Hematopoietic multipotent progenitor cell treated with erythropoietin and hydrocortisone succinate and interleukin-3 and kit ligand, for 8 days (in vitro differentiated cells): ENCODE measurements around the gene ZDHHC16.
A peak's percentile ranks its signal among the peaks of the same experiment; 100 is the strongest.

Experiments
- DNase-seq: peaks from one replicate; pipeline ENCODE4 v3.0.0-alpha.2; 2015

ZDHHC16 gene

DNA sequence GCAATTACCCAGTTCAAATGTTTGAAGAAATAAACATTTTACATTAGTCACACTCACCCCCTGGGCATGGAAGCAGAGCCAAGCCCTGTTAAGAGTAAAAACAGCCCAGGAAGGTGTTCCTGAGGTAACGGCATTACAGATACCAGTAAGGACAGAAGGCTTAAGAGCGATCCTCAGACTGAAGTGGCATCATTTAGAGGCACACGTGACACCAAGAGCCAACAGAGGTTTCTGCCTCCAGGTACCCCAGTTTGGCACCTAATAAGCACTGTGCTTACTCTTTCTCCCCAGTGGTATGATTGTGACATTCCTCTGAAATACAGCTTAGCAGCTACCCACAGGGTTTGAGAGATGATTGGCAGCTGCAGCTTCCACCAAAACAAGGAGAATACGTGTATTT, 35.1 kb downstream of the ZDHHC16 start:
- no peak for DNase-seq

DNA sequence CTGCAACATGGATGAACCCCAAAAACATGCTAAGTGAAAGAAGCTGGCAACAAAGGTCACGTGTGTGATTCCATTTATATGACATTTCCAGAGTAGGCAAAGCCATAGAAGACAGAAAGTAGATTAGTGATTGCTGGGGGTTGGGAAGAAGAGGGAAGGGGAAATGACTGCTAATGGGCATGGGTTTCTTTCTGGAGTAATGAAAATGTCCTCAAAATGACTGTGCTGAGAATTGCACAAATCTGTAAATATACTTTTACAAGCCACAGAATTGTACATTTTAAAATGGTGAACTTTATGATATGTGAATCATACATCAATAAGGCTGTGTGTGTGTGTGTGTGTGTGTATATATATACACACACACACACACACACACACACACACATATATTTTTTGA, 36.4 kb downstream of the ZDHHC16 start:
- DNase-seq = no peak

DNA sequence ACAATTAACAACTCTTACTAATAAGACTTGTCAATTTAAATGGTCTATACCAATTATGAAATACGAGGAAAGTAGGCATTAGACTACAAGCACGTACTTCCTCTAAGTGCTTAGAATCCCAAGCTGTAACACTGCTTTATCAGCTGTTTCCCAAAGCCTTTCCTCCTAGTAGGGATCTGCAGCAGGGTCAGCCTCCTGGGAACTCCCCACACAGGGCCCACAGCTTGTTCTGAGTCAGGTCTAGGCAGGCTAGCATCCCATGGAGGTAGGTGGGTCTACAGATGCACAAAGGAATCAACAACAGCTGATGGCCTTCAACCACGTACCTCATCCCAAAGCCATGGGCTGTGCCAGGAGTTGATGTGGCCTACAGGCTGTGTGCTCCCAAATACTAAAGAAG, 37.5 kb downstream of the ZDHHC16 start:
- DNase-seq = no peak

DNA sequence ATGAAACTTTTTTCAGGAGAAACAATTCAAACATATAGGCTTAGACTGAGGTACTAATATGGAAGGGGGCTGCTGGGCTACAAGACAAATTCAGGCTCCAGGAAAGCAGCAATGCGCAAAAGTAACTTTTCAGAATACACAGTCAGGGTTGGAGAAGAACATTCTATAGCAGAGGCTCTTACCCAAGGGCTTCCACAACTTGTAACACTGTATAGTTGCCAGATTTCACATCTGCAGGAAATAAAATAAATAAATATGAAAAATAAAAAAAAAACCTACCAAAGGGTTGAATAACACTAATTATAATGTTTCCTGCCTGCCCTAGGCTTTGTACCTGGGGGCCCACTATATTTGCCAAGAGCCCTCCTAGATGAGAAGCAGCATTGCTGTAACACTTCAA, 37.9 kb downstream of the ZDHHC16 start:
- DNase-seq = no peak

DNA sequence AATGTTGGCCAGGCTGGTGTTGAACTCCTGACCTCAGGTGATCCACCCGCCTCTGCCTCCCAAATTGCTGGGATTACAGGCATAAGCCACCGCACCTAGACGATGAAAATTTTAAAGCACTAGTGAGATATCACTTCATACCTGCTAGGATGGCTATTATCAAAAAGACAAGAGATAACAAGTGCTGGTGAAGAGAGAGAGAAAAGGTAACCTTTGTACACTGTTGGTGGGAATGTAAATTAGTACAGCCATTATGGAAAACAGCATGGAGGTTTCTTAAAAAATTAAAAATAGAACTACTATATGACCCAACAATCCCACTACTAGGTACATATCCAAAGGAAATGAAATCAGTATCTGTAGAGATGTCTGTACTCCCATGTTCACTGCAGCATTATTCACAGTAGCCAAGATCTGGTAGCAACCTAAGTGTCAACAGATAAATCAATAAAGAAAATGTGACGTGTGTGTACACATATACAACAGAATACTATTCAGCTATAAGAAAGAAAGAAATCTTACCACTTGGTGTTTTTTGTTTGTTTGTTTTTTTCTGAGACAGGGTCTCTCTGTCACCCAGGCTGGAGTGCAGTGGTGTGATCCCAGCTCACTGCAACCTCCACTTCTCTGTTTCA, 39.8 kb downstream of the ZDHHC16 start:
- DNase-seq = no peak

DNA sequence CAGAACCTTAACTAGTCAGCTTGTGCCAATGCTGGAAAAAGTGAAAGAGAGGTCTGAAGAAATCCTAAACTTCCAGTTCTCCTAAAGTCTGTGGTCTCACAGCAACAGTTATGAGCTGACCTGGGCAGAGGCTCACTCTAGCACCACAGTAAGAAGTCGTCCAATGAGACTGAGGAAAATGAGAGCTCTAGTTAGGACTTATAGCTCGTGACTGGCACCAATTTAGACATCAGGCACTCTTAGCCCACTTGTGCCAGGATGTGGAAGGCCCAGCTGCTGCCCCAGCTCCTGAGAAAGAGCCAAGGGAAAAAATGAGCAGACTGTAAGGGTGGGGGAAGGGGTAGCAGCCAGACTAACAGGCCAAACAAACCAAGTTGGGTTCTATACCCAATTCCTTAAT, 44.6 kb downstream of the ZDHHC16 start:
- DNase-seq = no peak

DNA sequence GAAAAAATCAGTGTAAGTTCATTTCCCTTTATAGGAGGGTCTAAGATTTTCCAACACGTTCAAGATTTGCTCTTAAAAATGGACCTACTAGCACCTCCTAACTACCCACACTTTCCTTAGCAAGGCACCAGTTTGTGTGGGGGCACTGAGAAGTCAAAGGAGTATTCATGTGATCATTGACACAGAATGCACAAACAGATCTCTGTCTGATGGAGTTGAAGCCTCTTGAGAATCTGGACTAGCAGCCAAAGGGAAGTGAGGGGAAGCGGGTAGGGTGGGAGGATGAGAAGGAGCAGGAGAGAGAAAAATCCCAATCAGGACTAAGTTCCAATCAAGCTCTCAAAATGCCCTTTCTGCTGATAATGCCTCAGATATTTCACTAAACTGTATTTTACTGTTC, 48.2 kb downstream of the ZDHHC16 start:
- no peak for DNase-seq

DNA sequence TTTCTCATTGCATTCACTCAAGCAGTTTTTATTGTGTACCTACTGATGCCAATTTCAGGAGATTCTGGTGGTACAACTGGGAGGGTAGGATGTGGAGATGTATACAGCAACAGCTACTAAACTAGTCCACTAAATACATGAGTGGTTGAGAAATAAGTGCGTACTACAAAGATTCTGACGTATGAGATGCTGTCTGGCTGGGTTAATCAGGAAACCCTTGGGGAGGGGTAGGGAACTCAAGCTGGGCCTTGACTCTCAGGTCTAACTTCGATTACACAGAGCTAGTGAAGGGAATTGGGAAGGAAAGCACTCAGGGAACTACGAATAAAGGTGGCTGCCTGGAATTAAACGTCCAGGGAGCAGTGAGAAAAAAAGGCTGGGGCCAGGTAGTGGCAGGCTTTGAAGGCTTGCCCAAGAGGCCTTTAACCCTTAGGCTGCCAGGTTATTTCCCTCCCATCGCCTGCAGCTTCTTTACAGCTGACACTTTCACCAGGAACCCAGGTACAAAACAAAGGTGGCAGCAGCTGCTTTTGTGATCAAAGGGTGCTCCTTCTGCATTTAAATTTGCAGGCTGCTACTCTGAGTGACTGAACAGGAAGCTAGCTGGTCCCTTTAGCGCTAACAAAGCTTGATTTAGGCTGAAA, 49.0 kb downstream of the ZDHHC16 start:
- no peak for DNase-seq

DNA sequence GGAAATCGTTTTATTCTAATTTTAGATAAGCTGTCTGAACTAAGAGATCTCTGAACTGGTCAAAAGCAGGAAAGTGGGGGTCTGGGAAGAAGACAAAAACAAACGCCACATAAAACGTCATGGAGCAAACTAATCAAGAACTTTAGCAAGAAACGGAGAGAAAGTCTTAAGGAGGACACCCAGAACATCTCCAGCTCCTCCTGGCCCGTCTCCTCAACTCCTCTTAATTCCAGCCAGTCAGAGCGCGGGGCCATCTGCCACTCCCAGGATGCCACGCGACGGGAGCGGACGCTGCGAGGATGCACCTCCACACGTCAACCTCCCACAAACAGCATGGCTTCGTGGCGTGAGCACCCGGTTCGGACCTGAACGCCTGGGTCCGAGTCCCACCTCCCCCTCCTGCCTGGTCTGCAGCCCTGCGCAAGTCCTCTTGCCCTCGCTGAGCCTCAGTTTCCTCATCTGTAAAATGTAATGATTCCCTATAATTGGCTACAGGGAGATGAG, 51.6 kb downstream of the ZDHHC16 start:
- peak; percentile 89 for DNase-seq

DNA sequence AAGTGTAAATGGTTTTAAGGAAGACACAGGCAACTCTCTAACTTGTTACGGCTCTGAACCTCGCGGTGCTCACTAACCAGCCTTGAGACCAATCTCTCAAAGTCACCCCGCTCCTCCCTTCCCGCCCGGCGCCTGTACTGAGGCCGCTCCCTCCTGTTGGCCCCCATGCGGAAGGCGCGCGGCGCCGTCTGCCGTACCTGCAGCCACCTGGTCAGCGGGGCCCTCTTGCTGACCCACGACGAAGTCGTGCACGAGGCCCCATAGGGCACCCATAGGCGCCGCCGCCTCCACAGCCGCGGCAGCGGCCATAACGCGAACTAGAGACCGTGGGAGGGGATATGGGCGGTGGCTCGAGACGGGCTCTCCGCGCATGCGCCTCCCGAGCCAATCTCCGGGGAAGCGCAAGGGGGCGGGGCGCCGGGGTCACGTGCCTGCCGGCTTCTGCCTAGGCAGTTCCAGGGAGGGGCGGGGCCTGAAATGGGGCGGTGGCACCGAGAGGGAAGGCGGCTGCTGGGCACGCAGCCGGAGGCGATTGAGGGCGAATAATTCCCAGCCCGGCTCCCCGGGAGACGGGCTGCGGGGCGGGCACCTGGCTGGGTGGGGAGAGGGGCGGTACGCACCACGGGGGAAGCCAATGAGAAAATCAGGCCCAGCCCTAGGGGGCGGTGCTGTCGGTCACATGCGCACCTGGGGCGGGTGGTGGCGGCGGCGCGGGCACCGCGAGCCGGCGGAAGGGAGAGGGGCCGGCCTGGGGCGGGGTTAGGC, 52.3 kb downstream of the ZDHHC16 start, which contains the start of gene MMS19:
Gene MMS19 (minus strand): TSS at position 347 of the 765 bp plus-strand sequence. CDS start 38 bp downstream, at position 309.
- peak; percentile 96 for DNase-seq

DNA sequence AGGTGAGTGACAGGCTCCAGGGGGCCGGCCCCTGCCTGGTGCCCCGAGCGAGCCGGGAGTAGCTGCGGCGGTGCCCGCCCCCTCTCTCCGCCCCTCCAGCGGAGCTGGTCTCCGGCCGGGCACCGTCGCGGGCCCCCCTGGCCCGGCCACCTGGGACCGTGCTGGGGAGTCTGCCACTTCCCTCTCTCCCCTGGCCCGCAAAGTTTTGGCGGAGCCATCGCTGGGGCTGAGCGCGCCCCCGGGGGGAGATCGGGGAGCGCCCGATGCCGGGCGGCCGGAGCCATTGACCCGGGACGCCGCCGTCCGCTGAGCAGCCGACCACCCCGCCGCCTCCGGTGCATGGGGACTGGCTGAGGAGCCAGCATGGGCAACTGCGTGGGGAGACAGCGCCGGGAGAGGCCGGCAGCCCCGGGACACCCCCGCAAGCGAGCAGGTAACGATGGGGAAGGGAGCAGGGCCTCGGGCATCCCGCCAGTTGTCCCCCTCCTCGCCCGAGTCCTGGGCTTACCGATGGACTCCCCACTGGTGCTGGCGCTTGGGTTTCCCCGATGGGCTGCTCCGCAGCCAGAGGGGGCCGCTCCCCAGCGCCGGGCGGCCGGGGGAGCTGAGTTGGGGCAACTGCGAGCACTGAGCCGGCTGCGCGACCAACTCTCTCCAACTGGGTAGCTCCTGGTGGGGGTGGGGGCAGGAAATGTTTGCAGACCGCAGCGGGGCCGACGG, 53.0 kb downstream of the ZDHHC16 start, which contains the start of gene UBTD1:
Gene UBTD1 (plus strand): TSS at position 84 of the 720 bp plus-strand sequence. CDS start 280 bp downstream, at position 364.
- DNase-seq = no peak

DNA sequence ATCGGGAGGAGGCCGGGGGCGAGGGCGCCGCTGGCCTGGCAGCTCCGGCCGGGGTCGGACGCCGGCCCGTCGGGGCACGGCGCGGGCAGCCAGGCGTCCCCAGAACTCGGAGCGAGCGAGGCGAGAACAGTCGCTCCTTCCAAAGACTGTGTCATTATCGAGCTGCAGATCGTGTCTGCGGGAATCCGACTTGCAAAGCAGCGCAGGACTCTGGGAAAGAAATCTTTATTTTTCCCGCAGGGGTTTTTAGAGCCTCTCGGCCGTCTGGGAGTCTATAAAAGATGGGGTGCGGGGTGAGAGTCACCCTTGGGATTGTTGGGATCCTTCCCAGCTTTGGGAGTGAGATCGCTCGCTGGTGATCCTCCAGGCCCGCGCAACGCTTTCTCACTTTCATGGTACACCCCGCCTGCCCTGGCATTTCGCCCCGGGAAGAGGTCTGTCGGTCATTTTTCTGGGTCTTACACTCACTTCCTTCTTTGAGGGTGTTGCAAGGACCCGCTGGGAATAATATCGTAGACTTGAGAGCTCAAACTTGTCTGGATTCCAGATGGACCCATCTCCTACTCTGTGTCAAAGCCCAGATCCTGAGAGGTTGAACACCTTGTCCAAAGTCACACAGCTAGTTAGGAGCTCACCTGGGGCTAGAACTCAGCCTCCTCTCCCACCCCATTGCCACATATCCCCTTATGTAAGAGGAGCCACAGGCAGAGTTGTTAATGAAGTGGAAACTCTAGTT, 53.8 kb downstream of the ZDHHC16 start:
- DNase-seq = peak; percentile 28

DNA sequence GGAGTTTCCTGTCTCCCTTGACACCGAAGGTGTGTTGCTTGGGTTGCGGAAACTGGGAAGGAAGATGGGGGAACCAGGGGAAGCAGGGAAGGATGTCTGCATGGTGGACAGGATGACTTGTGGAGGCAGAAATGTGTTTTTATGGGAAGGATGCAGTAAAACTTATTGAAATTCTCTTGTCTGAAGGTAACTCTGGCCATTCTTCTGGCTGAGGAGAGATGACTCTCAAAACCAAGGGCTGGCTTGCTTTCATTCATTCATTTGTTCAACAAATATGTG, 54.3 kb downstream of the ZDHHC16 start:
- no peak for DNase-seq

DNA sequence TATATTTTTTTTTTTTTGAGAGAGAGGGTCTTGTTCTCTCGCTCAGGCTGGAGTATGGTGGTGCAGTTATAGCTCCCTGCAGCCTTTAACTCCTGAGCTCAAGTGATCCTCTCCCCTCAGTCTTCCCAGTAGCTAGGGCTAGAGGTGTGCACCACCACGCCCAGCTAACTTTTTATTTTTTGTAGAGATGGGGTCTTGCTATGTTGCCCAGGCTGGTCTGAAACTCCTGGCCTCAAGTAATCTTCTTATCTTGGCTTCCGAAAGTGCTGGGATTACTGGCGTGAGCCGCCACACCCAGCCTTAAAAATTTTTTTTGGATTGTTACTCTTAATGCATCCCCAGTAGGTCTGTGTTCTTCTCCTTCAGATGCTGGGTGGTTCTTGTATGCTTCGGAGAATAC, 56.9 kb downstream of the ZDHHC16 start:
- DNase-seq = no peak

DNA sequence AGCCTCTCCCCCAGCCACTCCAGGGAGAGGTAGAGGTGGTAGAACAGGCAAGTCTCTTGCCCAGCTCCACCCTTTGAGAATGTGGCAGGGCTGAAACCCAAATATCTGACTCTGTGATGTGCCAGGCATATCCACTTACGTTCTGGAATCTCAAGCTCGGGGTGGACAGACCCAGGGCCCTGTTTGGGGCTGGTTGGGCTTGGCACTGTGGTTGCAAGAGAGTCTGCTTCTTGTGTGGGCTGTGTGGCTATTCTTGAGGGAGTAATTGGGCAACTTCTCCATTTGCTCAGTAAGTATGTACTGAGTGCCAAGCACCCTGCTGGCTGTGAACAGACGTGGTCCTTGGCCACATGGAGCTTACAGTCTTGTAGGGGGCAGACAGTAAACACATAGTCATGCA, 57.4 kb downstream of the ZDHHC16 start:
- no peak for DNase-seq

DNA sequence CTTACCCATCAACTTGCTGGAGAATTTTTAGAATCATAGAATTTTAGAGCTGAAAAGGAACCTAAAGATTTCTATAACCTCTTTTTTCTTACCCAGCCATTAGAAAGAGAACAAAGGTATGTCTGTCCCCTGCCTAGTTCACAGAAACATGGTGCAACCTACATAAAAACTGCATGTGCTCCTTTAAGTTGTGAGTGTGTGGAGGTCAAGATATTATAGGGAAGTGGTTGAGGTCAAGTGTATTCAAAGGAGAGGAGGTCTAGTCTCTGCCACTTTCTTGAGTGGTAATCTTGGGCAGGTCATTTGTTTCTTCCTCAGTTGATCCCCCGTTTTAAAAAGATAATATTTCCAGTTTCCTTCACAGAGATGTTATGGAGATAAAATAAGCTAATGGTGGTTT, 59.2 kb downstream of the ZDHHC16 start:
- no peak for DNase-seq

DNA sequence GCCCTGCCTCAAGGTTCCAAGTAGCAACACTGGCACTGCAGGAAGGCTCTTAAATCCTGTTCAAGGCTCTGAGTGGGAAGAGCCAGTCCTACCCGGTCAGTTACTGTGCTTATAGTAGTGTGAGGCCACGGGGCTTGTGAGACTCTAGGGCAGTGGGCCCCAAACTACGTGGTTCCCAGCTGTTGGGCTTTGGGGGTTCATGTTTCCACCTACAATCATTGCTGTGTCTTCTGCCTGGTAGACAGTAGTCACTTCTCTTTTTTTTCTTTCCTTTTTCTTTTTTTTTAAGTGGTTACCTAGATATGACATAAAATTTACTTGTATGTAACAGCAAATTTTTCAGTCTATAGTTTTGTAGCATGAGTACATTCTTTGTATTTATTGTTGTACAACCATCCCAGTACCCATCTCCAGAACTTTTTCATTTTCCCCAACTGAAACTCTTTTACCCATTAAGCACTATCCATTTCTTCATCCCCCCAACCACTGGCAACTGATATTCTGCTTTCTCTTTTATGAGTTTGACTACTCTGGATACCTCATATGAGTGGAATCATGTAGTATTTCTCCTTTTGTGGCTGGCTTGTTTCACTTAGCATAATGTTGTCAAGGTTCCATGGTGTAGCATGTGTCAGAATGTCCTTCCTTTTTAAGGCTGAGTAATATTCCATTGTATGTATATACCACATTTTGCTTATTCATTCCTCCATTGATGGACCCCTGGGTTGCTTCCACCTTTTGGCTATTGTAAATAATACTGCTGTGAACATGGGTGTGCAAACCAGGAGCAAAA, 60.4 kb downstream of the ZDHHC16 start:
- no peak for DNase-seq
